CD4-positive, alpha-beta T cell treated with Interleukin-21 for 1 hour (primary cell): ENCODE results near the gene KIF4B.
"Not testable (repeated sequence)": the region's sequence is repeated elsewhere in the genome, so short reads cannot be mapped to it uniquely, and the experiment has no call there.

Source experiments
- DNase-seq: peaks from one replicate; pipeline ENCODE4 v3.0.0-alpha.2; 2020

KIF4B gene

GRCh38 chr5:155006265-155006664, 7.3 kb upstream of the KIF4B start:
- not testable (repeated sequence) for DNase-seq

- no peak for DNase-seq
Observed at GRCh38 chr5:155008669-155009068, 4.9 kb upstream of the KIF4B start.

DNA sequence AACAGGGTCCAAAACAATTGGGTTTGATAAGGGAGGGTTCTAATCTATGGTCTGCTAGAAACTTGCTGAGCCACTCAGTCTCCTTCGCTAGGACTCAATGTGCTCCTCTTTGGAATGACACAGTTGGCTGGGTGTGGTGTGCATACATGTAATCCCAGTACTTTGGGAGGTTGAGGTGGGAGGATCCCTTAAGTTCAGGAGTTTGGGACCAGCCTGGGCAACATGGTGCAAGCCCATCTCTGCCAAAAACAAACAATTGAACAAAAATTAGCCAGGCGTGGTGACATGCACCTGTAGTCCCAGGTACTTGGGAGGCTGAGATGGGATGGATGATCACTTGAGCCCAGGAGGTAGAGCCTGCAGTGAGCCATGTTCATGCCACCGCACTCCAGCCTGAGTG, 2.7 kb upstream of the KIF4B start:
- DNase-seq, result no peak

DNA sequence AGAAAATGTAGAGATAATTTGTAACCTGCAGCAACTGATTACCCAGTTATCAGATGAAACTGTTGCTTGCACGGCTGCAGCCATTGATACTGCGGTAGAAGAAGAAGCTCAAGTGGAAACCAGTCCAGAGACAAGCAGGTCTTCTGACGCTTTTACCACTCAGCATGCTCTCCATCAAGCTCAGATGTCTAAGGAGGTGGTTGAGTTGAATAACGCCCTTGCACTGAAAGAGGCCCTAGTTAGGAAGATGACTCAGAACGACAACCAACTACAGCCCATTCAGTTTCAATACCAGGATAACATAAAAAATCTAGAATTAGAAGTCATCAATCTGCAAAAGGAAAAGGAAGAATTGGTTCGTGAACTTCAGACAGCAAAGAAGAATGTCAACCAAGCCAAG, 1.7 kb downstream of the KIF4B start:
- DNase-seq, result no peak

- no peak for DNase-seq
Observed at GRCh38 chr5:155017610-155018009, 4.1 kb downstream of the KIF4B start.

- DNase-seq, result no peak
Observed at GRCh38 chr5:155019601-155020226, 6.2 kb downstream of the KIF4B start.

DNA sequence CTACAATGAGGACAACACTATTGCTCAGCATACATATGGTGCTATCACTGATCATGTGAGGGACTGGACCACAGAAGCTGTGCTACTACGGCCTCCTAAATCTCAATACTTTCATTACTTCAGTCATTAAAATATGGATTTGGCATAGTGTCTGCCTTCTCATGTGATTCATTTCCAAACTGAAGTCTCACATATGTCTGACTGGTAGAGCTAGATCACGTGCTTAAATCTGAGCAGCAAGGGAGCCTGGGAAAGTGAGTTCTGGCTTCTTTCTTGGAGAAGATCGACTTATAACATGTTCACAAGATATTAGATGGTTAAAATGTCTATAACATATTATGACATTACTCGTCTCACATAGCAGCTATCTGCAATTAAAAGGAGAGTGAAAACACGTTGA, 8.3 kb downstream of the KIF4B start:
- DNase-seq, result no peak

DNA sequence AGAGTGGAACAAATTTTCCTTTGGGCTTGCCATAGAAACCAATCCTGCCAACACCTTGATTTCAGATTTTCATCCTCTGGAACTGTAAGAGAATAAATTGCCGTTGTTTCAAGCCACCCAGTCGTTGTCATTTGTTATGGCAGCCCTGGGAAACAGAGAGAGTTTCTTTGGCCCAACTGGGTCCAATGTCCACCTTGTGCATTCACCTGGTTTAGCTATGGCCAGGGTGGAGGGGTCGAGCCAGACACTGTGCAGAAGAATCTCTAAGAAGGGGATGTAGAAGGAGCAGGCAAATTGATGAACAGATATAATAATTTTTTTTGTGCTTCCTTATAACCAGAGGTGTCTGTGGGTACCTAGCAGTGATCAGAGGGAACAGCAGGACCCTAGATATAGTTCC, 9.8 kb downstream of the KIF4B start:
- DNase-seq, result no peak

- DNase-seq, result peak; percentile 3
Observed at GRCh38 chr5:155024015-155024414, 10.5 kb downstream of the KIF4B start.

DNA sequence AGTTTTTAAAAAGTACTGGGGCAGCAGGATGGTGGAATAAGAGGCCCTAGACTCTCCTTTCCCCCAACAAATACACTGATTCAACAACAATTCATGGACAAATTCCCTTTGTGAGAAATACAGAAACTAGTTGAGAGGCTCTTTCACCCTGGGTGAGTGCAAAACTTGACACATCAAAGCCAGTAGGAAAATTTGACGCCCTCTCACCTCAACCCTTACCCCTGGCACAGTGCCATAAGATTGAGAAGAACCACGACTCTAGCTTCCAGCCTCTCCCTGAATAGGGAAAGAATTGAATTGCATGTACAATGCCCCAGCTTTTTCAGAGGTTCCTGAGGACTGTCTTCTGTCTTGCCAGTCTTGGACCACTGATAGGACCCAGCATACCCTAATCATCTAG, 12.3 kb downstream of the KIF4B start:
- DNase-seq, result no peak

DNA sequence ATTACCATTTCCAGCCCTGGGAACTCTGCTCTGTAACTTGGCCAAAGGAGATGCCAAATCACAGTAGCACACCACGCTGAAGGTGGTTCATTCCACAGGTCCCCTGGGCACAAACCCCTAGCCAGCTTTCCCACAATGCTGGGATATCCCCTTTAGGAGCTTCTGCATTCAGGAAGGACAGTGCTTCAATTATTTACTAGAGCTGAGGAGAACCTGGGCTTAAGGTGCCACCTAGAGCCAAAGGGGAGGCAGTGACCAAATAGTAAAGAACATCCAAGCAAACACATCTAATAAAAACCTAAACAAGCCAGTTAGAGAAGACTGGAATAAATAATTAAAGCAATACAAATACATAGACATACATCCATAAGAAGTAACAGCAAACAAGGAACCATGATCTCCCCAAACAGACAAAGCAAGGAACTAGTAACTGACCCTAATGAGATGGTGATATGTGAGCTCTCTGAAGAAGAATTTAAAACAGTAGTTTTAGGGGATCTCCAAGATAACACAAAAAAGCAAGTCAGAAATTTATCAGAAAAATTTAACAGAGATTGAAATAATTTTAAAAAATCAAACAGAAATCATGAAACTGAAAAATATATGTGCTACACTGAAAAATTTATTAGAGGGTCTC, 14.6 kb downstream of the KIF4B start:
- no peak for DNase-seq

GRCh38 chr5:155029240-155029639, 15.7 kb downstream of the KIF4B start:
- DNase-seq, result no peak

GRCh38 chr5:155034145-155034744, 20.7 kb downstream of the KIF4B start:
- DNase-seq, result not testable (repeated sequence)

DNA sequence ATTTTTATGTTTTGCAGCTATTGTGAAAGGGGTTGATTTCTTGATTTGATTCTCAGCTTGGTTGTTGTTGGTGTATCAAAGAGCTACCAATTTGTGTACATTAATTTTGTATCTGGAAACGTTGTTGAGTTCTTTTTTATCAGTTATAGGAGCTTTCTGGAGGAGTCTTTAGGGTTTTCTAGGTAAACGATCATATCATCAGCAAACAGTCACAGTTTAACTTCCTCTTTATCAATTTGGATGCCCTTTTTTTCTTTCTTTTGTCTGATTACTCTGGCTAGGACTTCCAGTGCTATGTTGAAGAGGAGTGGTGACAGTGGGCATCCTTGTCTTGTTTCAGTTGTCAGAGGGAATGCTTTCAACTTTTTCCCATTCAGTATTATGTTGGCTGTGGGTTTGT, 21.5 kb downstream of the KIF4B start:
- not testable (repeated sequence) for DNase-seq

DNA sequence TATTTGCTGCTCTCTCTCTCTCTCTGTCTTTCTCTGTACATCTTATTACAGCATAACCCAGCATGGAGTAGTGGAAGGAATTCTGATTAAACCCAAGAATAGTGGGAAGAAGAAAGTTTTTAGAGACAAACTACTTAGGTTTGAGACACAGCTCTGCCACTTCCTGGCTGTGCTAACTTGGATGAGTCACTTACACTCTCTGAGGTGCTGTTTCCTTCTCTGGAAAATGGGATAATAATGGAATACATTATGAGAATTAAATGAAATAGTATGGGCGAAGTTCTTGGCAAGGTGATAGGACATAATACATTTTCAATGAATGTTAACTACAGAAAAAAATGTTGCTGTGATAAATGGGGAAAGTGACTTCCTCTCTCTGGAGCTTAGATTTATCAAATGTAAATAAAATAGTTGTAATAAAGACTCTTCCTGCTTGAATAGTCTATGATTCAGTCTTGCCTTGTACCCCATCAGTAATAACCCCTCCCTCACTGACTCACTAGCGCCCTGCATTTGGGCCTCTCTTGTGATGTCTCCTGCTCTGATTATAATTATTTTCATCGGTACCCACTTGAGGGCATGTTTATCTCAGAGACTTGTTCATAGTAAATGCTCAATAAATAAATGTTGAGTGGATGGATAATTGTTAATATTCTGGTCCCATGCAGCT, 27.6 kb downstream of the KIF4B start:
- DNase-seq, result no peak

DNA sequence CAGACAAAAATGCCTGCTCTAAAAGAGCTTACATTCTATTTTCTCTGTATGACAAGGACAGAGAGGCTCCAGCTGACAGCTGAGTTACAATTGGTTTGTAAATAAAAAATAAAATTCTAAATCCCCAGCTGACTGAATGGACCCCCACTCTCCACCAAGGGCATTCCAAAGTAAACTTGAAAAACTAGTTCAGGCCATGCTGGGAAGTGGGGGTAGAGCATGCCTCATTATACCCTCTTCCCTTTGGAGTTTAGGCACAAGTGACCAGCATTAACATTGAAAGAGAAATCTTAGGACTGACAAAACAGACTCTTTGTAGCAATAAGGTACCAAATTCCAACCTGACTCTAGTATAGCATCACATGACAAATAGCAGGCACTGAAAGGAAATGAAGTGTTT, 31.0 kb downstream of the KIF4B start:
- DNase-seq, result no peak

DNA sequence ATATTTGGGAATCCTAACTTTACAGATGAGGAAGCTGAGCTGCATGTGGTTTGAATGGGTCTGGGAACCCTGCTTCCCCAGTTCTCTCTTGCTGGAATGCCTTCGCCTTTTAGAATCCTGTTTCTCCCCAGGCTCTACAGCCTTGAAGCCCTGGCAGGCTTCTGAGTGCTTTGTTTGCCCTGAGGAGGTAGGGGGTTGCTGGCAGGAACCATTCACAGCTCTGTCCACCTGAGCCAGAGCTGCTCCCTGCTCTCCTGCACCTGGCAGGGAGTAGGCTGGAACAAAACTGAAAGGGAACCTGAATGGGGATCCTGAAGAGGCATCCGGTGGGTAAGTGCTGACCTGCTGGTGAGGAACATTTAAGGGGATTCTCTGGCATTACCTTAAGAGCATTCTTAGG, 33.0 kb downstream of the KIF4B start:
- no peak for DNase-seq

GRCh38 chr5:155047818-155048217, 34.3 kb downstream of the KIF4B start:
- no peak for DNase-seq

DNA sequence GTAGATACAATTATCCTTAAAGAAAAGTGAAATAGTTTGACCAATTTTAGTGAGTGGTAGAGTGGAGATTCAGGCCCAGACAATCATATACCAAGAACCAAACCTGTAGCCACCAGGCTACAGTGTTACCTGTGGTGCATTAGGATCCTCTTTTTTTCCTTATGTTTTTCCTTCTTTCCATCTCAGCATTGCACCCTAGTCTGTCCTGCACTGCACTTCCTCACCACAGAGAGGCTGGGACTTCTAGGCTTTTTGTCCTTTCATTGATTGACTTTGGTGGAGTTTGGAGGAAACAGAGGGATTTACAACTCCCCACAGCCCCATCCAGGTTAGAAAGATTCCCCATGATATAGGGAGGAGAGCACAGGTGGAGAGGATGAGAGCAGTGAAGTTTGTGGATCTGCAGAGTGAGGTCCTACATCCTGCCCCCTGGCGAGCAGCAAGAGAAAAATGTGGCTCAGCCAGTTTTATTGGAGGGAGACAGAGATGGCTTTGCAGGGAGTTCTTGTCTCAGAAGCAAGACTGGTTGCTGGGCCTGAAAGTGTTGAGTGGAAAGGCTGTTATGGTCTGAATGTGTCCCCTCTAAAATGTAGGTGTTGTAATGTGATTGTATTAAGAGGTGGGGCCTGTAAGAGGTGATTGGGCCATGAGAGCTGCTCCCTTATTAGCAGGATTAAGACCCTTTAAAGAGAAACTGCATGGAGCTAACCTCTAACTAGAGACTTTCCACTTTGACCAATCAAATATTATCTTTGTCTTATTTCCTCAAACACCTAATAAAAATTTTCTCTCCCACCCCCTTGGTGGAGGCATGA, 36.2 kb downstream of the KIF4B start:
- DNase-seq, result no peak

- DNase-seq, result no peak
Observed at GRCh38 chr5:155050384-155051019, 36.9 kb downstream of the KIF4B start.

DNA sequence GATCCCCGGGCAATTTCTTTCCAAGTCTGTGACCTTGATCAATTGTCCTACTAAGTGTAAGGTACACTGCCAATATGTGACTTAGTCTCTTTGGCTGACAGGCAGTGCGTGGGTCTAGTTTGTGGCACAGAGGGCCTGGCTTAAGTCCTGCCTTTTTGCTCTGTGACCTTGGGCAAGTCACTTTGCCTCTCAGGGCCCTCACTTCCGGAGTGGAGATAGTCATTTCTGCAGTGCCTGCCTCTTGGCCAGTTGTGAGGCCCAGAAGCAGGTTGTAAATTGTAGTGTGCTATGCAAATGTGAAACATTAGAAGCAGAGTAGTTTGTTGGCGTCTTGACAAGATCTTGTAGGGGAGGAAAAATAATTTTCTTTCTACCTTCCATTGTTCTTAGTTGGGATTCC, 39.0 kb downstream of the KIF4B start:
- DNase-seq, result no peak

- DNase-seq, result no peak
Observed at GRCh38 chr5:155053501-155053900, 39.9 kb downstream of the KIF4B start.
